ENCODE measurements around the gene ZNF814.
"Not testable (repeated sequence)": the region's sequence is repeated elsewhere in the genome, so short reads cannot be mapped to it uniquely, and the experiment has no call there.

ZNF814 gene

GRCh38 chr19:57812975-57813820 lies 75.6 kb downstream of the ZNF814 start:
- peak overlapping the region; percentile 75 for H3K4me2 ChIP-seq (ENCODE audit: low read length)
- not testable (repeated sequence) for H3K14ac ChIP-seq (ENCODE audit: low read length)
- no CpG with 5 or more reads among the region's 13 CpGs for WGBS (ENCODE audit: extremely low coverage, insufficient coverage, insufficient read length)

DNA sequence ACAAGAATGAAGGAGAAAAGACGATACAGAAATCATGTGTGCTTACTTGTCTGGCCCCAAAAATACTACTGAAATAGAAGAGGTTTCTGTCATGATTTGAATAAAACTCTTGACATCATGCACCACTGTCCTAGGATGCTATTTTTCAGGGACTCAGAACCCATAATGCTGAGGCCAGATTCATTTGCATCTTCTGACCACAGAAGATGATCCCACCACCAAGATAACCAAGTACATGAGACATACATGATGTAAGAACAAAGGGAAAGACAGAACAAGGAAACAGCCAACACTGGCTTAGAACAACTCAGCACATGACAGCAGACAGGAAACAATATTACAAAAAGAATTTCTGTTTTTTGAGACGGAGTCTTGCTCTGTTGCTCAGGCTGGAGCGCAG lies 76.6 kb downstream of the ZNF814 start:
- Histone ChIP-seq H2BK5ac (ENCODE audit: low read depth, low read length, poor library complexity) (no peak overlapping the region), H2AFZ (ENCODE audit: insufficient read depth, low read length, poor library complexity) (no peak overlapping the region), H3K4me3 (ENCODE audit: low read depth, low read length) (no peak overlapping the region), H3K4me2 (ENCODE audit: low read length) (no peak overlapping the region), H3K79me2 (ENCODE audit: control insufficient read depth, insufficient read depth, low read length, poor library complexity) (peaks cover 8% of the 10 kb centered on the region), H3K9ac (ENCODE audit: low read length) (no peak overlapping the region), H4K12ac (ENCODE audit: low read depth, low read length) (no peak overlapping the region), H3K9me3 (ENCODE audit: insufficient read depth, low read depth, low read length) (no peaks in the 10 kb centered on the region), H3K4ac (ENCODE audit: low read depth, low read length) (no peak overlapping the region), H2AK5ac (ENCODE audit: low read length) (no peak overlapping the region), H3K36me3 (ENCODE audit: control insufficient read depth in 1 of 2, insufficient read depth in 2 of 2, low read length in 2 of 2) (peaks cover 21 to 37% of the 10 kb centered on the region in 2 experiments), H2BK12ac (ENCODE audit: low read length) (no peak overlapping the region), H4K91ac (ENCODE audit: low read depth, low read length) (no peak overlapping the region), H4K8ac (ENCODE audit: low read depth, low read length) (no peak overlapping the region), H3K18ac (ENCODE audit: low read length) (no peak overlapping the region), H3K23ac (ENCODE audit: low read length) (no peak overlapping the region), H3K27ac (ENCODE audit: low read depth, low read length) (no peak overlapping the region), H3K14ac (ENCODE audit: low read length) (no peak overlapping the region), H2BK120ac (ENCODE audit: insufficient read depth, low read length, poor library complexity) (no peak overlapping the region), H3K4me1 (ENCODE audit: control insufficient read depth in 1 of 2, insufficient read depth in 2 of 2, low read length in 2 of 2) (peaks cover 26 to 28% of the 10 kb centered on the region in 2 experiments), H3K79me1 (ENCODE audit: low read length) (peaks cover 16% of the 10 kb centered on the region), H3K27me3 (ENCODE audit: insufficient read depth, low read length) (no peaks in the 10 kb centered on the region)
- WGBS (ENCODE audit: extremely low coverage, insufficient coverage, insufficient read length): no CpG with 5 or more reads among the region's 3 CpGs
- no peak for DNase-seq

More at GRCh38 chr19:57812975-57813820, 75.6 kb downstream of the ZNF814 start:
- peak overlapping the region; percentile 15 for H2BK5ac ChIP-seq (ENCODE audit: low read depth, low read length, poor library complexity)
- peak overlapping the region; percentile 40 for H3K18ac ChIP-seq (ENCODE audit: low read length)
- peak overlapping the region; percentile 47 for H3K4ac ChIP-seq (ENCODE audit: low read depth, low read length)
- H3K23ac ChIP-seq (ENCODE audit: low read length); H3K79me2 ChIP-seq (ENCODE audit: control insufficient read depth, insufficient read depth, low read length, poor library complexity); H4K12ac ChIP-seq (ENCODE audit: low read depth, low read length); H3K27ac ChIP-seq (ENCODE audit: low read depth, low read length); DNase-seq; H4K91ac ChIP-seq (ENCODE audit: low read depth, low read length); H2AK5ac ChIP-seq (ENCODE audit: low read length); H3K4me3 ChIP-seq (ENCODE audit: low read depth, low read length); H3K9me3 ChIP-seq (ENCODE audit: insufficient read depth, low read depth, low read length); H4K8ac ChIP-seq (ENCODE audit: low read depth, low read length); H2AFZ ChIP-seq (ENCODE audit: insufficient read depth, low read length, poor library complexity); H3K27me3 ChIP-seq (ENCODE audit: insufficient read depth, low read length); H2BK120ac ChIP-seq (ENCODE audit: insufficient read depth, low read length, poor library complexity); H3K9ac ChIP-seq (ENCODE audit: low read length): not testable (repeated sequence)
- H3K79me1 ChIP-seq (ENCODE audit: low read length): peaks cover 16% of the 10 kb centered on the region
- H3K36me3 ChIP-seq (ENCODE audit: control insufficient read depth in 1 of 2, insufficient read depth in 2 of 2, low read length in 2 of 2): peaks cover 17 to 27% of the 10 kb centered on the region in 2 experiments
- H2BK12ac ChIP-seq (ENCODE audit: low read length): peak overlapping the region; percentile 31
- H3K4me1 ChIP-seq (ENCODE audit: control insufficient read depth in 1 of 2, insufficient read depth in 2 of 2, low read length in 2 of 2): peaks cover 28 to 29% of the 10 kb centered on the region in 2 experiments

- not testable (repeated sequence) for H2BK120ac ChIP-seq (ENCODE audit: insufficient read depth, low read length, poor library complexity); H2BK12ac ChIP-seq (ENCODE audit: low read length); H3K14ac ChIP-seq (ENCODE audit: low read length); H4K8ac ChIP-seq (ENCODE audit: low read depth, low read length); H4K91ac ChIP-seq (ENCODE audit: low read depth, low read length); H3K18ac ChIP-seq (ENCODE audit: low read length); H4K12ac ChIP-seq (ENCODE audit: low read depth, low read length); H3K4me3 ChIP-seq (ENCODE audit: low read depth, low read length); H3K9ac ChIP-seq (ENCODE audit: low read length); H2AFZ ChIP-seq (ENCODE audit: insufficient read depth, low read length, poor library complexity); H3K4ac ChIP-seq (ENCODE audit: low read depth, low read length); H3K9me3 ChIP-seq (ENCODE audit: insufficient read depth, low read depth, low read length); H2BK5ac ChIP-seq (ENCODE audit: low read depth, low read length, poor library complexity); H3K23ac ChIP-seq (ENCODE audit: low read length); H3K79me2 ChIP-seq (ENCODE audit: control insufficient read depth, insufficient read depth, low read length, poor library complexity); H3K27me3 ChIP-seq (ENCODE audit: insufficient read depth, low read length); H3K4me2 ChIP-seq (ENCODE audit: low read length); H2AK5ac ChIP-seq (ENCODE audit: low read length)
- DNase-seq: peak; percentile 38 to 64
- Histone ChIP-seq H3K27ac (ENCODE audit: low read depth, low read length) (peak overlapping the region; percentile 14), H3K36me3 (ENCODE audit: control insufficient read depth in 1 of 2, insufficient read depth in 2 of 2, low read length in 2 of 2) (peaks cover 25 to 40% of the 10 kb centered on the region in 2 experiments), H3K4me1 (ENCODE audit: control insufficient read depth in 1 of 2, insufficient read depth in 2 of 2, low read length in 2 of 2) (peaks cover 21 to 23% of the 10 kb centered on the region in 2 experiments), H3K79me1 (ENCODE audit: low read length) (peaks cover 13% of the 10 kb centered on the region)
- no CpG with 5 or more reads among the region's 17 CpGs for WGBS (ENCODE audit: extremely low coverage, insufficient coverage, insufficient read length)
Observed at GRCh38 chr19:57810410-57811295, 78.2 kb downstream of the ZNF814 start.

DNA sequence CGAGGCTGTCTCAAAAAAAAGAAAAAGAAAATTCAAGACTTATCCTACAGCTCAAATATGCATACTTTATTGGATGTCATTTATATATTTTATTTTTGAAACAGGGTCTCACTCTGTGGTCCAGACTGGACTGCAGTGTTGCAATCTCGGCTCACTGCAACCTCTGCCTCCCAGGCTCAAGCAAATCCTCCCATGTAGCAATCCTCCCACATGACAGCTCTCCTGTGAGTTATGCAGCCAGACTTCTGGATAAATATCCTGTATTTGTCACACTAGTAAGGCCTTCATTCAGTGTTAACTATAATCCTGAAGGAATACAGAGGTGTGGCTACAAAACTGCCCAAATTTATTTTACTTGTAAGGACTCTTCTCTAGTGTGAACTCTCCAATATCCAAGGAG lies 81.3 kb downstream of the ZNF814 start:
- Histone ChIP-seq H4K91ac (ENCODE audit: low read depth, low read length) (no peak overlapping the region), H3K4me1 (ENCODE audit: control insufficient read depth in 1 of 2, insufficient read depth in 2 of 2, low read length in 2 of 2) (peaks cover 16% of the 10 kb centered on the region in 2 experiments), H2BK5ac (ENCODE audit: low read depth, low read length, poor library complexity) (no peak overlapping the region), H2AK5ac (ENCODE audit: low read length) (no peak overlapping the region), H2BK12ac (ENCODE audit: low read length) (no peak overlapping the region), H3K79me1 (ENCODE audit: low read length) (peaks cover 15% of the 10 kb centered on the region), H3K14ac (ENCODE audit: low read length) (no peak overlapping the region), H3K4ac (ENCODE audit: low read depth, low read length) (no peak overlapping the region), H3K23ac (ENCODE audit: low read length) (no peak overlapping the region), H3K4me2 (ENCODE audit: low read length) (no peak overlapping the region), H3K4me3 (ENCODE audit: low read depth, low read length) (no peak overlapping the region), H3K9me3 (ENCODE audit: insufficient read depth, low read depth, low read length) (no peaks in the 10 kb centered on the region), H3K27me3 (ENCODE audit: insufficient read depth, low read length) (no peaks in the 10 kb centered on the region), H4K12ac (ENCODE audit: low read depth, low read length) (no peak overlapping the region), H3K9ac (ENCODE audit: low read length) (no peak overlapping the region), H2AFZ (ENCODE audit: insufficient read depth, low read length, poor library complexity) (no peak overlapping the region), H3K27ac (ENCODE audit: low read depth, low read length) (no peak overlapping the region), H3K36me3 (ENCODE audit: control insufficient read depth in 1 of 2, insufficient read depth in 2 of 2, low read length in 2 of 2) (peaks cover 21 to 34% of the 10 kb centered on the region in 2 experiments), H3K18ac (ENCODE audit: low read length) (no peak overlapping the region), H4K8ac (ENCODE audit: low read depth, low read length) (no peak overlapping the region), H2BK120ac (ENCODE audit: insufficient read depth, low read length, poor library complexity) (no peak overlapping the region), H3K79me2 (ENCODE audit: control insufficient read depth, insufficient read depth, low read length, poor library complexity) (peaks cover 1% of the 10 kb centered on the region)
- peak; percentile 67 to 78 for DNase-seq
- WGBS (ENCODE audit: extremely low coverage, insufficient coverage, insufficient read length): no CpG with 5 or more reads among the region's 2 CpGs

All from trophoblast cell (in vitro differentiated cells and primary cell).